Islet of Langerhans (tissue), 1 donor: ENCODE data around the gene AGPS.
A peak's percentile ranks its signal among the peaks of the same experiment; 100 is the strongest.
"Not testable (repeated sequence)": the region's sequence is repeated elsewhere in the genome, so short reads cannot be mapped to it uniquely, and the experiment has no call there.

Experiments used
- FAIRE-seq: peaks from one replicate; lab custom pipeline; 2011; peaks lifted over from hg19 to GRCh38; lab: Jason Lieb, UNC

Gene AGPS

GRCh38 chr2:177385151-177385550 lies 7.4 kb upstream of the AGPS start:
- peak; percentile 71 for FAIRE-seq

- FAIRE-seq, result no peak
Measured at GRCh38 chr2:177391822-177392372, 676 bp upstream of the AGPS start.

- no peak for FAIRE-seq
Measured at GRCh38 chr2:177393203-177393755, 706 bp downstream of the AGPS start.

GRCh38 chr2:177393824-177394593 lies 1.4 kb downstream of the AGPS start:
- no peak for FAIRE-seq

GRCh38 chr2:177394594-177394973 lies 2.0 kb downstream of the AGPS start:
- no peak for FAIRE-seq

GRCh38 chr2:177395351-177396065 lies 2.9 kb downstream of the AGPS start:
- FAIRE-seq, result no peak

- no peak for FAIRE-seq
Measured at GRCh38 chr2:177396703-177397460, 4.3 kb downstream of the AGPS start.

- FAIRE-seq, result no peak
Measured at GRCh38 chr2:177397481-177398289, 5.1 kb downstream of the AGPS start.

- FAIRE-seq, result no peak
Measured at GRCh38 chr2:177398290-177398683, 5.7 kb downstream of the AGPS start.

- FAIRE-seq, result no peak
Measured at GRCh38 chr2:177398791-177399190, 6.2 kb downstream of the AGPS start.

- no peak for FAIRE-seq
Measured at GRCh38 chr2:177399376-177399775, 6.8 kb downstream of the AGPS start.

GRCh38 chr2:177400337-177400923 lies 7.9 kb downstream of the AGPS start:
- FAIRE-seq, result no peak

- FAIRE-seq, result no peak
Measured at GRCh38 chr2:177402096-177402495, 9.5 kb downstream of the AGPS start.

- FAIRE-seq, result no peak
Measured at GRCh38 chr2:177403838-177404237, 11.3 kb downstream of the AGPS start.

GRCh38 chr2:177404243-177404642 lies 11.7 kb downstream of the AGPS start:
- no peak for FAIRE-seq

GRCh38 chr2:177405029-177405692 lies 12.6 kb downstream of the AGPS start:
- peak; percentile 69 for FAIRE-seq

GRCh38 chr2:177406182-177406581 lies 13.6 kb downstream of the AGPS start:
- FAIRE-seq, result no peak

- FAIRE-seq, result no peak
Measured at GRCh38 chr2:177407031-177407430, 14.5 kb downstream of the AGPS start.

GRCh38 chr2:177410629-177411028 lies 18.1 kb downstream of the AGPS start:
- not testable (repeated sequence) for FAIRE-seq

- FAIRE-seq, result no peak
Measured at GRCh38 chr2:177413703-177414102, 21.1 kb downstream of the AGPS start.

GRCh38 chr2:177419274-177419673 lies 26.7 kb downstream of the AGPS start:
- FAIRE-seq, result peak; percentile 87
